Activated naive CD4-positive, alpha-beta T cell treated with anti-CD3 and anti-CD28 coated beads for 36 hours (primary cell): ENCODE measurements around the gene DDRGK1. TPM values are rescaled to one million over a fixed set of nuclear protein-coding genes. Genes with fewer than 3 reads are reported as not detected.
A peak's percentile ranks its signal among the peaks of the same experiment; 100 is the strongest.

ENCODE experiments used
- CTCF ChIA-PET: fragments of 350-600 bp; sonication (Branson Sonifier 250); formaldehyde crosslinking; loops from one replicate; lab custom pipeline; 2021; ENCODE audit warnings: antibody characterized with exemption; lab: Charles Lee
- DNase-seq: peaks from one replicate; pipeline ENCODE4 v3.0.0-alpha.2; 2020
- H3K27ac Mint-ChIP-seq: one replicate; pipeline ENCODE4 v1.8.0; 2021; ENCODE audit warnings: mild to moderate bottlenecking, mixed read lengths
- H3K27me3 Mint-ChIP-seq: one replicate; pipeline ENCODE4 v1.8.0; 2021; ENCODE audit warnings: low read depth, mixed read lengths
- H3K36me3 Mint-ChIP-seq: one replicate; pipeline ENCODE4 v1.8.0; 2021; ENCODE audit warnings: low read depth, mixed read lengths
- H3K4me1 Mint-ChIP-seq: one replicate; pipeline ENCODE4 v1.8.0; 2021; ENCODE audit warnings: low read depth, mixed read lengths
- H3K4me3 Mint-ChIP-seq: one replicate; pipeline ENCODE4 v1.8.0; 2021; ENCODE audit warnings: mild to moderate bottlenecking, moderate library complexity, mixed read lengths
- H3K9me3 Mint-ChIP-seq: one replicate; pipeline ENCODE4 v1.8.0; 2021; ENCODE audit warnings: mixed read lengths
- intact Hi-C: fragments of 100-400 bp; cut with micrococcal nuclease; formaldehyde crosslinking; loops from one replicate; pipeline ENCODE4 v1.15.1; 2023
- total RNA-seq, 2 experiments: library from RNA; stranded (reverse); gene quantifications; one replicate each; pipeline ENCODE4 v1.2.3, GENCODE V29; 2021

Gene DDRGK1
- total RNA-seq, result 10 to 100 TPM; 78.2 to 79.5 TPM

DNA sequence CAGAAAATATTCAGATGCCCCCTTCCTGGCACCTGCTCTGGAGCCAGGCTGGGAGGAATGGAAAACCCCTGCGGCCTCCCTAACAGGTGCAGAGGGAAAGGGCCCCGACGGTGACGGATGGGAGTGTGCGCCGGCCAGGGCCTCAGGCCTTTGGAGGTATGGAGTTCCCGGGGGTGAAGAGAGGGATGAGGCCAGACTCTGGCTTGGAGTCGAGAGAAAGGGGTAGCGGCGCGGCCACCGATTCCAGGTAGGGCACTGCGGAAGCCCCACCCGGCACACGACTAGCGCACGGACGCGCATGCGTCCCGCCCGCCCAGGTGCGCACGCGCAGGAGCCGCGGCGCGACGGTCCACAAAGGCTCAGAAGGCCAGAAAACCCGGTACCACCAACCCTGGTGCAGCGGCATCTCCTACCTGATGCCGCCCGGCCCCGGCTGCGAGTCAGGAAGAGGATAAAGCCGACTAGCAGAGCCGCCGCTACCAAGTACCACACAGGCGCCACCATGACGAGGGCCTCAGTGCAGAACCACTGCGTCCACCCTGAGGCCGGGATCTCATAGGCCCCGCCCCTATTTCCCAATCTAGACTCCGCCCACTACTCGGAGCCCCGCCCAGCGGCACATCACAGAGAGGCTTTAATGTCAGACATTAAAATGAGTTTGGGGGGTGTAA lies at the start of gene DDRGK1:
Gene DDRGK1, minus strand, starts transcription at position 559 of the 671 bp plus-strand sequence. Its CDS starts 55 bp downstream, at position 504.
- CTCF ChIA-PET, result interaction anchor here (0.9 to 1.2 kb wide), 4 partner anchors 14 to 98 kb away, joined by 3 to 5 read pairs (median 4); no protein-coding TSS in a partner anchor
- intact Hi-C loops, result loop anchor here (1.0 to 5.0 kb wide), 6 partner anchors 30 to 332 kb away; partner anchors contain the start of genes FASTKD5, MRPS26, OXT and PTPRA
- peak within 1 kb of the TSS; percentile 97 for H3K27ac Mint-ChIP-seq

DNA sequence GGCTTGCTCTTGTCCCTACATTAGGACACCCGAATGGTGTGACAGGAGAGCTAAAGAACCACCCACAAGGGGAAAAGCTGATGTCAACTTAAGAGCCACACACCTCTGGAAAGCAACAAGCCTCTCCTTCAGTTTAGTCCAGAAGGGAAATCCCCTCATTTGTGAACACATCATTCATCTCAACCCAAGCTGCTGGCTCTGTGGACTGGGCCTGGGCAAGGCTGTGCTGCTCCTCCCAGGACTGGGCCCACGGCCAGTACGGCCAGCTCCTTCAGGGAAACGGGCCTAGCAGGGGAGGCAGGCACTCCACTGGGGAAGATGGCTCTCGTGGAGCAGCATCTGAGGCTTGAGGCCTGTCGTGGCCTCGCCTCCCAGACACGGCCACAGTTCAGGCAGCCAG lies 47.3 kb upstream of the DDRGK1 start:
- H3K27me3 Mint-ChIP-seq, result peaks cover 23% of the 10 kb centered on the region
- no peak for DNase-seq
- no peaks in the 10 kb centered on the region for H3K36me3 Mint-ChIP-seq

More for the DNA sequence above, at the start of gene DDRGK1:
- Mint-ChIP-seq H3K9me3 (no peaks in the 10 kb centered on the region), H3K4me3 (peak within 1 kb of the TSS; percentile 97), H3K36me3 (peaks cover 20% of the 10 kb centered on the region), H3K27me3 (no peaks in the 10 kb centered on the region), H3K4me1 (peaks cover 18% of the 10 kb centered on the region)
- peak; percentile 96 for DNase-seq

DNA sequence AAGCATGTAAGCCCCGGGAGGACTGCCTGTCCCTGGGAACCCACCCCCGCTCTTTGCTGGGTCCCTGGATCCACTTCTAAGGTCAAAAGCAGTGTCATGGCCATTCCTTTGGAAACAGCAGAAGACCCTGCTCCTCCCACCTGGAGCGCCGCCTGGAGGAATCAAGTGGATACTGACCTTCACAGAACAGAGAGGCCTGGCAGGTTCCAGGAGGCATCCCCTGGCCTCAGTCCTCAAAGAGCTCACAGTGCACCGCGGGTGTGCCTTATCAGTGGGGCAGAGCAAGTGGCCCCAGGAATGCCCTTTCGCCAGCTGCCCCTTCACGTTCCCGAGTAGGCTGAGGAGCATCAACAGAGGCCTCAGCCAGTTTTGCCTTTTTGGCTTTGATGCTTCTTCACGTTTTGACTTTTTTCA lies 45.6 kb upstream of the DDRGK1 start:
- CTCF ChIA-PET, result interaction anchor here (1.2 to 1.4 kb wide), 2 partner anchors 18 to 196 kb away, joined by 4 read pairs; no protein-coding TSS in a partner anchor
- Mint-ChIP-seq H3K9me3 (no peaks in the 10 kb centered on the region), H3K4me3 (no peak overlapping the region), H3K36me3 (no peaks in the 10 kb centered on the region), H3K4me1 (peaks cover 4% of the 10 kb centered on the region), H3K27me3 (peaks cover 27% of the 10 kb centered on the region), H3K27ac (no peak overlapping the region)
- intact Hi-C loops, result no loop called here
- no peak for DNase-seq

More for the DNA sequence above, 47.3 kb upstream of the DDRGK1 start:
- CTCF ChIA-PET, result interaction anchor here (1.9 kb wide), 2 partner anchors 28 to 65 kb away, joined by 4 to 5 read pairs; no protein-coding TSS in a partner anchor
- Mint-ChIP-seq H3K27ac (no peak overlapping the region), H3K4me1 (peaks cover 4% of the 10 kb centered on the region), H3K9me3 (no peaks in the 10 kb centered on the region), H3K4me3 (no peak overlapping the region)
- intact Hi-C loops, result no loop called here

DNA sequence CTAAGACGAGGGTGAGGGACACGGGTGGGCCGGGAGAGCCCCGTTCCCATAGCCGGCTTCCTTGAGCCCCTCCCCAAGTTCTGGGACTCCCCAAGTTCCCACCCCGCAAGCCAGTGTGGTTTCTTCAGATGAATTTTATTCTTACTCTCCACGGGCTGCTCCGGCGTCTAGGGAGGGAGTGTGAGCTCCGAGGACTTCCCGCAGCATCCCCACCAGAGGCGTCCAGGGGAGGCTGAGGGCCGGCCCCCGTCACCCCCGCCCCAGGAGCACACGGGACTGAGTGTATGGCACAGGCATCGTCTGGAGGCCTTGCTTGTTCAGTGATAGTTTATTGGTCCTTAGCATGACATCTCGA lies 44.5 kb upstream of the DDRGK1 start:
- Mint-ChIP-seq H3K27ac (no peak overlapping the region), H3K27me3 (peaks cover 27% of the 10 kb centered on the region), H3K9me3 (no peaks in the 10 kb centered on the region), H3K36me3 (no peaks in the 10 kb centered on the region), H3K4me1 (peaks cover 4% of the 10 kb centered on the region), H3K4me3 (no peak overlapping the region)
- intact Hi-C loops, result no loop called here
- CTCF ChIA-PET, result interaction anchor here (1.2 to 1.5 kb wide), 5 partner anchors 20 to 195 kb away, joined by 3 to 4 read pairs (median 4); no protein-coding TSS in a partner anchor
- DNase-seq, result no peak

DNA sequence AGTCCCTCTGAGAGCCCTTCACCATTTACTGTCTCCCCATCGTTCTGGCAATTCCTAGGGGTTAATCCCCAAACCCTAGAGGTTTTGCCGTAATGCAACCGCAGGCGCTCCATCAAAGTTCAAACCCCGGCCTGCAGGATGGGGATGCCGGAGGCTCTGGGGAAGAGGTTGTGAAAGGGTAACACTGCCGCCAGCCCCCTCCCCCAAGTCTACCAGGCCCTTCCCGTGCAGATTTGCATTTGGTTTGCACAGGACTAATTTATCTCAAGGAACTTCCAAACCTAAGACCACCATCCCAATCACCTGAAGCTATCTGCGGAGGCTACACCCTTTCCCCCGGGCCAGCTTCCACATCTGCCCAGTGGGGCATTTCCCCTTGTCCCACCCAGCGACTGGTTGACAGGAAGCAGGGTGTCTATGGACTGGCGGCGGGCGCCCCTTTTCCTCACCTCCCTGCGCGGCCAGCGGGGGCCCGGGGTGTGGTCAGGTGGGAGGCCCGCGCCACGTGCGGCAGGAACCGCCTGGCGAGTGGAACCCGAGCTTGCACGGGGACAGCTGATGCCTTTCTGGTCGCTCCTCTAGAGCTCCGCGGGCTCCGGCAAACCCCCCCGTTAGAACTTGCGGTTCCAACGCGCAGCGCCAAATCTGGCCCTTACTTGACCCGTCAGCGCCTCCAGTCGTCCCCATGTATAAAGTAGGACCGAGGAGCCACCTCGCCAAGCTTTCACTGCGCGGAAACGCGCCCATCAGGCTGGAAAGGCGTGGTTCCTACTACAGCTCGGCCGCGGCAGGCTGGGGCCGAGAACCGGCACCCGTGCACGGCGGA lies 43.9 kb upstream of the DDRGK1 start:
- Mint-ChIP-seq H3K27ac (no peak overlapping the region), H3K36me3 (no peaks in the 10 kb centered on the region), H3K9me3 (no peaks in the 10 kb centered on the region), H3K27me3 (peaks cover 32% of the 10 kb centered on the region), H3K4me3 (no peak overlapping the region), H3K4me1 (peaks cover 4% of the 10 kb centered on the region)
- DNase-seq, result peak; percentile 50
- intact Hi-C loops, result no loop called here
- CTCF ChIA-PET, result interaction anchor here (1.3 to 1.5 kb wide), 4 partner anchors 30 to 195 kb away, joined by 3 to 4 read pairs (median 4); no protein-coding TSS in a partner anchor

DNA sequence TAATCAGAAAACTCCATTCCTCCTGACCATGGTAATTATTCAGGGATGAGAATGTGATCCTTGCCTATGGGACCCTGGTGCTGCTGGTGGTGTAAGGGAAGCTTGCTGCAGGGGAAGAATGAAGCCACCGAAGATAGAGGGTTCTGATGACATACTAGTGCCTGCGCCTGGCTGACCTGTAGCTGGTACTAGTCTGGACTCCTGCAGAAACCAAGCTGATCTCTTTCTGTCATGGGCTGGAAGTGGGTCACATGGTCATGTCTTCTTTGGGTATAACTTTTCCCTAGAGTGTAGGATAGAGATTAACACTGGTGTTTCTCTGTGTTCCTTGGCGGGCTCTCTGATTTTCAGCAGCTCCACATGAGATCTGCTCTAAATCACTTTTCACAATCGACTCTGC lies 43.2 kb upstream of the DDRGK1 start:
- H3K4me3 Mint-ChIP-seq, result no peak overlapping the region

DNA sequence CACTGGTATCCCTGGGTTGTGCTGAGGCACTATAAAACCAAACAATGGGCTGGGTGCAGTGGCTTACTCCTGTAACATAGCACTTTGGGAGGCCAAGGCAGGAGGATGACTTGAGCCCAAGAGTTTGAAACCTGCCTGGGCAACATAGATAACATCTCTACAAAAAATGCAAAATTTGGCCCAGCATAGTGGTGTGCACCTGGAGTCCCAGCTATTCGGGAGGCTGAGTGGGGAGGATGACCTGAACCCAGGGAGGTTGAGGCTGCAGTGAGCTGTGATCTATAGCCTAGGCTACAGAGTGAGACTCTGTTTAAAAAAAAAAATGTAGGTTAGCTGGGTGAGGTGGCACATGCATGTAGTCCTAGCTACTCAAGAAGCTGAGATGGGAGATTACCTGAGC lies 42.2 kb upstream of the DDRGK1 start:
- no peak for DNase-seq
- H3K27ac Mint-ChIP-seq, result no peak overlapping the region
- no peak overlapping the region for H3K4me3 Mint-ChIP-seq
- H3K27me3 Mint-ChIP-seq, result peaks cover 38% of the 10 kb centered on the region
- intact Hi-C loops, result no loop called here
- H3K9me3 Mint-ChIP-seq, result no peaks in the 10 kb centered on the region
- no peaks in the 10 kb centered on the region for H3K36me3 Mint-ChIP-seq
- CTCF ChIA-PET, result interaction anchor here (0.6 to 1.1 kb wide), 2 partner anchors 28 to 31 kb away, joined by 3 to 4 read pairs; no protein-coding TSS in a partner anchor
- H3K4me1 Mint-ChIP-seq, result peaks cover 4% of the 10 kb centered on the region

More for the DNA sequence above, 43.2 kb upstream of the DDRGK1 start:
- H3K27me3 Mint-ChIP-seq, result peaks cover 32% of the 10 kb centered on the region
- no peak overlapping the region for H3K27ac Mint-ChIP-seq
- H3K4me1 Mint-ChIP-seq, result peaks cover 4% of the 10 kb centered on the region
- H3K9me3 Mint-ChIP-seq, result no peaks in the 10 kb centered on the region
- CTCF ChIA-PET, result interaction anchor here (0.6 kb wide), 1 partner anchor 30 kb away, joined by 3 read pairs; no protein-coding TSS in a partner anchor
- intact Hi-C loops, result no loop called here
- no peak for DNase-seq
- H3K36me3 Mint-ChIP-seq, result no peaks in the 10 kb centered on the region

DNA sequence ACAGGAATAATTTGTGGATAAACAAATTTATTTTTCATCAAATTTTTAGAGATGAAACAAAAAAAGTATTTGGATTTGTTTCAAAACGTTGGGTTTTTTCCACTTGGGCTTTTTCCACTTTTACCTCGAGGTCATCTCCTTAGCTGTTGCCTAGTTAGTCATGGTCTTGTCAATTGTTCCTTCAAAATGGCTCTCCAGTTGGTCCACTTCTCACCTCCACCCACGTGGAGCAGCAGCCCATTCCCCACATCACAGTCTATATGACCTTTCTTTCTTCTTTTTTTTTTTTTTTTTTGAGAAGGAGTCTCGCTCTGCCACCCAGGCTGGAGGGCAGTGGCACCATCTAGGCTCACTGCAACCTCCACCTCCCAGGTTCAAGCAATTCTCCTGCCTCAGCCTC lies 41.2 kb upstream of the DDRGK1 start:
- CTCF ChIA-PET, result no interaction called here
- Mint-ChIP-seq H3K4me1 (peaks cover 4% of the 10 kb centered on the region), H3K36me3 (no peaks in the 10 kb centered on the region), H3K9me3 (no peaks in the 10 kb centered on the region), H3K27ac (no peak overlapping the region), H3K4me3 (no peak overlapping the region), H3K27me3 (peaks cover 42% of the 10 kb centered on the region)
- intact Hi-C loops, result no loop called here
- no peak for DNase-seq

DNA sequence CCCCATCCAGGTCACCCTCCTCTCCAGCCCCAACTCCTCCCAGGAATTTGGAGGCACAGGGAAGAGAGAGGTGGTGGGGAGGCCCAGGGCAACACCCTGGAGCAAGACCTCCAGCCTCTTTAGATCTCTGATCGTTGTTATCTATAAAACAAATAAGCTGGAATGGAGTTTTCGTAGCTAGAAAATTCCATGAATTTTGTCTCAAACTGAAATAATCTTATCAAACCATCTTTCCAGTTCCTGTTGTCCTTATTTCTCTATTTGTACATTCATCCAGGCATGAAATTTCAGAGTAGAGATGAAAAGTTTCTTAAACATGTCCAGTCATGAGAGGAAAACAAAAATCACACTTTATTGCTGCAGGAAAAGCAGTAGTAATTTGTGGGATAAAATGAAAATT lies 40.7 kb upstream of the DDRGK1 start:
- Mint-ChIP-seq H3K27ac (no peak overlapping the region), H3K4me3 (no peak overlapping the region), H3K9me3 (no peaks in the 10 kb centered on the region), H3K4me1 (peaks cover 4% of the 10 kb centered on the region), H3K36me3 (no peaks in the 10 kb centered on the region), H3K27me3 (peaks cover 43% of the 10 kb centered on the region)
- CTCF ChIA-PET, result no interaction called here
- no peak for DNase-seq
- intact Hi-C loops, result no loop called here

DNA sequence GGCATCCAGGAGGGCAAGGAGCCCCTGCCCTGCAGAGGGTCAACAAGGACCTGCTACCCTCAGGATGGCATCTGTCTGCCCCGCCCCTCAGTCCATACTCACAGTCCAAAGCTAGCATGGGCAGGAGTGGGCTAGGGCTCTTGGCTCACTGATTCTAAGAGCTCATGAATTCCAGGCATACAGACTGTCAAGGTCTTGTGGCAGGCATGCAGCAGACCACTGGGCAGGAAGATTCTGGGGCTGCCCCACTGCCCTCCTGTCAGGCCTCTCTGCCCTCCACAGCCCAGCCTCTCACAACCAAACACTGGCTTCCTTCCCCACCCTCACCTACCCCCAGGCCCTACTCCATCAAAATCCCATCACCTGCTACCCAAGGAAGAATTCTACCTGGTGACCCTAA lies 40.1 kb upstream of the DDRGK1 start:
- no peak for DNase-seq
- no peaks in the 10 kb centered on the region for H3K9me3 Mint-ChIP-seq
- H3K36me3 Mint-ChIP-seq, result no peaks in the 10 kb centered on the region
- H3K4me3 Mint-ChIP-seq, result no peak overlapping the region
- peaks cover 9% of the 10 kb centered on the region for H3K4me1 Mint-ChIP-seq
- H3K27me3 Mint-ChIP-seq, result peaks cover 44% of the 10 kb centered on the region
- CTCF ChIA-PET, result no interaction called here
- intact Hi-C loops, result no loop called here
- no peak overlapping the region for H3K27ac Mint-ChIP-seq

DNA sequence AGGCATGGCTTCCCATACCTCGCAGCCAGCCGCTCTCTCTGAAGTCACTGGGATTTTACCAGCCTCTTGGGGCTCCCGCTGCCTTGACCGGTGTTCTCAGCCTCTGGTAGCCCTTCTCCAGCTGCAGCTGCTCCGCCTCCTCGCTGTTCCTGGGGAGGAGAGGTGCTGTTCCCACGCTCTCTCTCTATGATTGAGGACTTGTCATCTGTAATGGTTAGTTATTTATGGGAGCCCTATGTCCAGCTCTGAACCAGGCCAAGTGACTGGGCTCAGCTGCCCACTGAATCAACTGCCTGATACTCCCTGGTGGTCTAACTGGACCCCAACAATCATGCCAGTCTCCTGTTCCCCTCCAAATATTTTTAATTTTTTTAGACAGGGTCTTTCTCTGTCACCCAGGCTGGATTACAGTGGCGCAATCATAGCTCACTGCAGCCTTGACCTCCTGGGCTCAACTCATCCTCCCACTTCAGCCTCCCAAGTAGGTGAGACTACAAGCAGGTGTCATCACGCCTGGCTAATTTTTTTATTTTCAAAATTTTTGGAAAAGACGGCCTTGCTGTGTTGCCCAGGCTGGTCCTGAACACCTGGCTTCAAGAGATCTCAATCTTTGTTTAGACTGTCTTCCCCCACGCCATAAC lies 39.4 kb upstream of the DDRGK1 start:
- CTCF ChIA-PET, result no interaction called here
- Mint-ChIP-seq H3K36me3 (no peaks in the 10 kb centered on the region), H3K27ac (no peak overlapping the region), H3K4me1 (peaks cover 10% of the 10 kb centered on the region), H3K27me3 (peaks cover 46% of the 10 kb centered on the region), H3K9me3 (no peaks in the 10 kb centered on the region), H3K4me3 (no peak overlapping the region)
- DNase-seq, result no peak
- intact Hi-C loops, result no loop called here
